GM12892 (cell line): ENCODE results near the gene ZNF691.

Experiments used
- POLR2A ChIP-seq: IDR thresholded peaks from 2 replicates; pipeline ENCODE4 v1.6.1; 2011; ENCODE audit warnings: low read depth, low read length, control low read depth
- POLR2AphosphoS5 ChIP-seq: IDR thresholded peaks from 2 replicates; pipeline ENCODE4 v1.6.1; 2011; ENCODE audit warnings: low read depth, low read length, control low read depth

DNA sequence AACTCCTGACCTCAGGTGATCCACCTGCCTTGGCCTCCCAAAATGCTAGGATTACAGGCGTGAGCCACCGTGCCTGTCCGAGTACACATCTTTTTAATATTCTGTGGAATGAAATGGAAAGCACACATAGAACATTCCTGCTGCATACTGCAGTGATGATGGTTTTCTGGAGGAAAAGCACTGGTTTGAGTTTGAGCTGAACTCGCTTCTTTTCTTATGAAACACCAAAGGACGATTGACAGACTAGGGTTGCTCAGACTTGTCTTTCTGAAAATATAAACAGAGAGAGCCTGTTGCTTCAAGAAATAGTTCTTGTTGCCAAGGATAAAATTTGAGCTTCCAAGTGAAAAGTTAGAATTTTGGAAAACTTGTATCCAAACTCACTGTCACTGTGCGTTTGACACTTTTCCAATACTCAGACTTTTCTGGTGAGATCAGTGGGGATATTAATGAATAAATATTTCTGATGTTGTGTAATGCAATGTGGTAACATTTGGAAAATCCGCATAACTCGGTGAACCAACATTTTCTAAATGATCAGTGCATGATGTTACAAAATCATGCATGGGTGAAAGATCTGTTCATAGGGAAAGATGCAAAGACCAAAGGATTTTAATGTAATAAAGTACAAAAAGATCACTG lies 44.5 kb upstream of the ZNF691 start:
- TF ChIP-seq POLR2AphosphoS5, result no peak
- TF ChIP-seq POLR2A, result no peak
